H1 (cell line): ENCODE results near the gene RBM17. TPM values are rescaled to one million over a fixed set of nuclear protein-coding genes. Genes with fewer than 3 reads are reported as not detected.
A peak's percentile ranks its signal among the peaks of the same experiment; 100 is the strongest.

Experiments used
- CTCF ChIA-PET: fragments of 300-600 bp; sonication (Branson Sonifier 250); formaldehyde crosslinking; loops from one replicate; lab custom pipeline; 2021; ENCODE audit not compliant: partially characterized antibody; lab: Charles Lee
- POLR2A ChIA-PET: fragments of 300-600 bp; sonication (Branson Sonifier 250); formaldehyde crosslinking; loops from one replicate; lab custom pipeline; 2021; ENCODE audit warnings: inconsistent platforms; ENCODE audit not compliant: partially characterized antibody; lab: Charles Lee
- DNase-seq, 2 experiments: peaks; one replicate each; pipeline versions ENCODE4 v3.0.0 to v3.0.0-alpha.2; 2010 to 2022; ENCODE audit warnings: low spot score in 2 of 2, low read depth in 1 of 2, mixed read lengths in 1 of 2
- FAIRE-seq: peaks from 2 replicates; lab custom pipeline; 2011; peaks lifted over from hg19 to GRCh38; lab: Jason Lieb, UNC
- H2AFZ ChIP-seq: 2 replicates; pipeline ENCODE4 v1.8.1; 2012; ENCODE audit warnings: low read length, inconsistent platforms
- H2AK5ac ChIP-seq: 2 replicates; pipeline ENCODE4 v1.6.1; 2013; ENCODE audit warnings: low read depth, low read length
- H2BK120ac ChIP-seq: replicated peaks from 2 replicates; pipeline ENCODE3; 2013; ENCODE audit warnings: low read depth, low read length, inconsistent platforms
- H2BK12ac ChIP-seq: 2 replicates; pipeline ENCODE4 v1.6.1; 2013; ENCODE audit warnings: low read depth, low read length
- H2BK15ac ChIP-seq: 2 replicates; pipeline ENCODE4 v1.6.1; 2013; ENCODE audit warnings: low read length
- H2BK20ac ChIP-seq: 2 replicates; pipeline ENCODE4 v1.6.1; 2013; ENCODE audit warnings: low read length
- H2BK5ac ChIP-seq: 2 replicates; pipeline ENCODE4 v1.6.1; 2013; ENCODE audit warnings: low read depth, low read length
- H3K14ac ChIP-seq: 2 replicates; pipeline ENCODE4 v1.6.1; 2013; ENCODE audit warnings: inconsistent platforms; ENCODE audit not compliant: insufficient read length
- H3K18ac ChIP-seq: 2 replicates; pipeline ENCODE4 v1.6.1; 2013; ENCODE audit warnings: low read length; ENCODE audit errors: extremely low read depth
- H3K23ac ChIP-seq: 2 replicates; pipeline ENCODE4 v1.6.1; 2013; ENCODE audit warnings: inconsistent platforms; ENCODE audit not compliant: insufficient read length
- H3K23me2 ChIP-seq: 2 replicates; pipeline ENCODE4 v1.6.1; 2013; ENCODE audit warnings: low read depth, low read length
- H3K27ac ChIP-seq: 2 replicates; pipeline ENCODE4 v1.6.1; 2011; ENCODE audit warnings: low read depth, low read length, inconsistent platforms
- H3K27me3 ChIP-seq, 4 experiments: replicated peaks in 1 of 4; 1 replicate in 1 of 4; 2 replicates in 3 of 4; pipeline versions ENCODE4 v1.6.1 to v1.8.1; 2011 to 2013; ENCODE audit warnings: low read length in 3 of 4, mild to moderate bottlenecking in 3 of 4, inconsistent platforms in 2 of 4, mixed read lengths in 2 of 4, moderate library complexity in 1 of 4; ENCODE audit not compliant: control insufficient read depth in 3 of 4, insufficient read depth in 3 of 4; ENCODE audit errors: extremely low read depth in 1 of 4
- H3K36me3 ChIP-seq, 4 experiments: 2 replicates each; pipeline versions ENCODE4 v1.6.1 to v1.8.1; 2011 to 2013; ENCODE audit warnings: mild to moderate bottlenecking in 4 of 4, low read length in 3 of 4, moderate library complexity in 2 of 4, control low read depth in 1 of 4, inconsistent platforms in 1 of 4; ENCODE audit not compliant: insufficient read depth in 4 of 4, control insufficient read depth in 2 of 4
- H3K4ac ChIP-seq: replicated peaks from 2 replicates; pipeline ENCODE3; 2013; ENCODE audit warnings: low read length, low read depth, mixed read lengths, inconsistent platforms; ENCODE audit not compliant: insufficient read length
- H3K4me1 ChIP-seq, 4 experiments: replicated peaks in 1 of 4; 1 replicate in 1 of 4; 2 replicates in 3 of 4; pipeline versions ENCODE4 v1.6.1 to v1.8.1; 2011 to 2013; ENCODE audit warnings: low read length in 3 of 4, inconsistent platforms in 2 of 4, mixed read lengths in 1 of 4; ENCODE audit not compliant: insufficient read depth in 4 of 4, control insufficient read depth in 3 of 4
- H3K4me2 ChIP-seq, 2 experiments: 2 replicates each; pipeline versions ENCODE4 v1.6.1 to v1.8.1; 2011 to 2013; ENCODE audit warnings: low read depth in 2 of 2, low read length in 2 of 2, control low read depth in 1 of 2, inconsistent platforms in 1 of 2, mild to moderate bottlenecking in 1 of 2; ENCODE audit not compliant: insufficient read depth in 1 of 2
- H3K4me3 ChIP-seq, 4 experiments: fragments of 200-600, 300-600 bp in 1 of 4; sonication (generic), shearing (Covaris generic), sonication (Bioruptor Twin) in 1 of 4; 2 replicates each; pipeline versions ENCODE4 v1.5.1 to v1.8.1; 2011 to 2016; ENCODE audit warnings: low read length in 4 of 4, low read depth in 3 of 4, control low read depth in 2 of 4, inconsistent platforms in 2 of 4, mild to moderate bottlenecking in 2 of 4, mixed read lengths in 1 of 4, moderate library complexity in 1 of 4; ENCODE audit not compliant: insufficient read depth in 2 of 4; ENCODE audit errors: extremely low read depth in 1 of 4
- H3K56ac ChIP-seq: replicated peaks from 2 replicates; pipeline ENCODE3; 2013; ENCODE audit warnings: low read depth, mild to moderate bottlenecking, mixed read lengths, low read length, inconsistent platforms; ENCODE audit not compliant: insufficient read length
- H3K79me1 ChIP-seq: 2 replicates; pipeline ENCODE4 v1.6.1; 2013; ENCODE audit warnings: low read depth, low read length, control low read depth
- H3K79me2 ChIP-seq, 2 experiments: 2 replicates each; pipeline versions ENCODE4 v1.6.1 to v1.8.1; 2012 to 2013; ENCODE audit warnings: low read length in 2 of 2, mild to moderate bottlenecking in 2 of 2, inconsistent platforms in 1 of 2; ENCODE audit not compliant: insufficient read depth in 2 of 2, control insufficient read depth in 1 of 2
- H3K9ac ChIP-seq, 4 experiments: replicated peaks in 1 of 4; 1 replicate in 1 of 4; 2 replicates in 3 of 4; pipeline versions ENCODE4 v1.6.1 to v1.8.1; 2011 to 2013; ENCODE audit warnings: low read depth in 3 of 4, low read length in 3 of 4, control low read depth in 2 of 4, mild to moderate bottlenecking in 2 of 4, moderate library complexity in 2 of 4, inconsistent platforms in 1 of 4; ENCODE audit errors: extremely low read depth in 1 of 4
- H3K9me3 ChIP-seq, 2 experiments: 2 replicates each; pipeline versions ENCODE4 v1.6.1 to v1.8.1; 2012 to 2013; ENCODE audit warnings: mild to moderate bottlenecking in 2 of 2, moderate library complexity in 2 of 2, control low read depth in 1 of 2, inconsistent platforms in 1 of 2, low read depth in 1 of 2, low read length in 1 of 2, mixed read lengths in 1 of 2; ENCODE audit not compliant: insufficient read depth in 2 of 2
- H4K20me1 ChIP-seq, 2 experiments: replicated peaks in 1 of 2; 2 replicates each; pipeline versions ENCODE3 to v1.8.1; 2011 to 2013; ENCODE audit warnings: inconsistent platforms in 2 of 2, low read length in 2 of 2, mild to moderate bottlenecking in 1 of 2; ENCODE audit not compliant: insufficient read depth in 2 of 2, control insufficient read depth in 1 of 2
- H4K5ac ChIP-seq: 2 replicates; pipeline ENCODE4 v1.6.1; 2013; ENCODE audit warnings: low read length, low read depth, mixed read lengths, inconsistent platforms; ENCODE audit not compliant: insufficient read length
- H4K8ac ChIP-seq: 2 replicates; pipeline ENCODE4 v1.8.0; 2013; ENCODE audit warnings: mild to moderate bottlenecking, moderate library complexity, low read length, inconsistent platforms; ENCODE audit not compliant: insufficient read depth; ENCODE audit errors: extremely low read depth
- H4K91ac ChIP-seq: replicated peaks from 2 replicates; pipeline ENCODE3; 2013; ENCODE audit warnings: low read length, mixed read lengths, inconsistent platforms; ENCODE audit not compliant: insufficient read length
- CBX8 ChIP-seq: fragments of 300-800, 300-1000 bp; sonication (generic); IDR thresholded peaks from 2 replicates; pipeline ENCODE4 v1.7.1; 2016; ENCODE audit warnings: low read depth, low read length, borderline replicate concordance
- CREB1 ChIP-seq: IDR thresholded peaks from 2 replicates; pipeline ENCODE4 v1.6.1; 2012; ENCODE audit warnings: inconsistent platforms
- CTBP2 ChIP-seq: IDR thresholded peaks from 2 replicates; pipeline ENCODE4 v1.7.0; 2011; ENCODE audit warnings: borderline replicate concordance, mild to moderate bottlenecking, moderate library complexity, mixed read lengths, low read length; ENCODE audit not compliant: insufficient read depth, insufficient read length
- E2F6 ChIP-seq: IDR thresholded peaks from 2 replicates; pipeline ENCODE4 v1.6.1; 2012; ENCODE audit warnings: inconsistent platforms
- EP300 ChIP-seq, 2 experiments: IDR thresholded peaks; 1 replicate in 1 of 2; 2 replicates in 1 of 2; pipeline ENCODE4 v1.6.1; 2011 to 2012; ENCODE audit warnings: low read depth in 2 of 2, low read length in 2 of 2, mild to moderate bottlenecking in 2 of 2, borderline replicate concordance in 1 of 2, inconsistent platforms in 1 of 2, moderate library complexity in 1 of 2
- MAX ChIP-seq: IDR thresholded peaks from 2 replicates; pipeline ENCODE4 v1.6.1; 2012; ENCODE audit warnings: inconsistent platforms
- NANOG ChIP-seq: IDR thresholded peaks from 2 replicates; pipeline ENCODE4 v1.6.1; 2011; ENCODE audit warnings: low read length, low read depth, mild to moderate bottlenecking, inconsistent platforms; ENCODE audit not compliant: insufficient read depth, poor library complexity, severe bottlenecking
- POLR2AphosphoS5 ChIP-seq: IDR thresholded peaks from 2 replicates; pipeline ENCODE4 v1.6.1; 2011; ENCODE audit warnings: low read depth, low read length
- RAD21 ChIP-seq, 2 experiments: IDR thresholded peaks in 1 of 2; conservative IDR thresholded peaks in 1 of 2; 2 replicates each; pipeline ENCODE4 v1.6.1; 2011; ENCODE audit warnings: low read depth in 2 of 2, low read length in 2 of 2, improper control_type of control experiment in 1 of 2, inconsistent platforms in 1 of 2, mild to moderate bottlenecking in 1 of 2, moderate library complexity in 1 of 2
- RFX5 ChIP-seq: IDR thresholded peaks from 2 replicates; pipeline ENCODE4 v1.6.1; 2011; ENCODE audit warnings: low read depth, low read length, improper control_type of control experiment, borderline replicate concordance
- SUZ12 ChIP-seq: fragments of 200-600 bp; sonication (generic); IDR thresholded peaks from 2 replicates; pipeline ENCODE4 v1.6.1; 2012; ENCODE audit warnings: mild to moderate bottlenecking, inconsistent platforms, low read length, moderate library complexity, mixed read lengths
- TCF12 ChIP-seq: IDR thresholded peaks from 2 replicates; pipeline ENCODE4 v1.6.1; 2011; ENCODE audit warnings: low read depth, mild to moderate bottlenecking, low read length
- WGBS, 2 experiments: shearing (Covaris generic) in 1 of 2; methylation state at CpG; one replicate each; pipeline versions ENCODE4 v1.1.6 to v1.1.7; 2013 to 2015; ENCODE audit warnings: low lambda C conversion rate in 2 of 2, mixed read lengths in 2 of 2, inconsistent platforms in 1 of 2, low coverage in 1 of 2, missing lambda C conversion rate in 1 of 2; ENCODE audit not compliant: insufficient replicate concordance in 2 of 2, insufficient coverage in 1 of 2, insufficient read length in 1 of 2; ENCODE audit errors: extremely low coverage in 1 of 2, missing lambda C conversion rate in 1 of 2; 5-methylcytosine and 5-hydroxymethylcytosine counted together
- polyA plus RNA-seq, 7 experiments: library from polyadenylated mRNA; depleted of rRNA in 3 of 7; stranded (reverse) in 5 of 7; unstranded in 2 of 7; fragments of >200 nt in 5 of 7; fragments of 200-250 nt in 2 of 7; gene quantifications; 1 replicate in 5 of 7; 2 replicates in 1 of 7; 4 replicates in 1 of 7; pipeline versions ENCODE4 v1.2.1 to v1.2.3, GENCODE V29; 2011 to 2013; ENCODE audit warnings: missing spikeins in 2 of 7, mixed read lengths in 2 of 7
- total RNA-seq: library from RNA; stranded (reverse); fragmentation: NEBNext Ultra II Directional; extraction: Animal tissue kit (Norgen Biotek cat#: 25700); gene quantifications from 2 replicates; pipeline ENCODE4 v1.2.1, GENCODE V29; 2021

The RBM17 gene
- total and polyA plus RNA-seq, 2 of the 8 experiments (the other 6 are each of a cell fraction or from before 2014, with no cell fraction given) = 15.7 to 128 TPM

GRCh38 chr10:6039711-6040110 lies 49.1 kb upstream of the RBM17 start:
- Histone ChIP-seq H2BK12ac (no peak overlapping the region), H4K5ac (no peak overlapping the region), H3K9ac (no peak overlapping the region), H4K8ac (no peak overlapping the region), H2BK15ac (no peak overlapping the region), H2BK120ac (no peak overlapping the region), H3K79me1 (no peaks in the 10 kb centered on the region), H2AK5ac (no peak overlapping the region), H3K18ac (no peak overlapping the region), H3K4ac (no peak overlapping the region), H3K9me3 (no peaks in the 10 kb centered on the region), H3K4me1 (no peaks in the 10 kb centered on the region), H4K91ac (no peak overlapping the region), H2BK20ac (no peak overlapping the region), H3K23me2 (no peaks in the 10 kb centered on the region; the same call in 1 of the 2 replicates), H3K14ac (no peak overlapping the region), H3K23ac (no peak overlapping the region), H4K20me1 (no peaks in the 10 kb centered on the region), H3K27ac (no peak overlapping the region), H3K4me2 (no peak overlapping the region), H3K79me2 (no peaks in the 10 kb centered on the region), H2AFZ (no peak overlapping the region), H3K56ac (no peak overlapping the region), H3K36me3 (no peaks in the 10 kb centered on the region), H3K27me3 (peaks cover 0 to 1% (median 0%) of the 10 kb centered on the region in 4 experiments; a peak in 1 of 7 replicates), H3K4me3 (no peak overlapping the region), H2BK5ac (no peak overlapping the region)
- 84% methylated on average over 4 of the region's 4 CpGs; no CpG with 5 or more reads in 1 of the 2 experiments for WGBS, 2 experiments
- peak in 1 of 2 experiments; percentile 1 for DNase-seq
- ChIA-PET CTCF (no interaction called here), POLR2A (no interaction called here)
- TF ChIP-seq CTBP2 (no peak), RFX5 (no peak), POLR2AphosphoS5 (no peak), CREB1 (no peak), E2F6 (no peak), NANOG (no peak), EP300 (IDR thresholded peaks at IDR 0.05; ENCODE audit: borderline replicate concordance in 1 of 2, low read depth in 2 of 2, low read length in 2 of 2) (no peak), TCF12 (no peak), RAD21 (IDR thresholded peaks at IDR 0.05 in 1 of 2, conservative IDR thresholded peaks at IDR 0.05 in 1 of 2; ENCODE audit: low read depth in 2 of 2, low read length in 2 of 2) (no peak), MAX (no peak), SUZ12 (no peak), CBX8 (no peak)
- FAIRE-seq = no peak
